Measurements from ENCODE around the gene PRICKLE2.
A peak's percentile ranks its signal among the peaks of the same experiment; 100 is the strongest.

PRICKLE2 gene

GRCh38 chr3:64218746-64219145, 6.5 kb downstream of the PRICKLE2 start:
- DNase-seq (ENCODE audit: low spot score): no peak

DNA sequence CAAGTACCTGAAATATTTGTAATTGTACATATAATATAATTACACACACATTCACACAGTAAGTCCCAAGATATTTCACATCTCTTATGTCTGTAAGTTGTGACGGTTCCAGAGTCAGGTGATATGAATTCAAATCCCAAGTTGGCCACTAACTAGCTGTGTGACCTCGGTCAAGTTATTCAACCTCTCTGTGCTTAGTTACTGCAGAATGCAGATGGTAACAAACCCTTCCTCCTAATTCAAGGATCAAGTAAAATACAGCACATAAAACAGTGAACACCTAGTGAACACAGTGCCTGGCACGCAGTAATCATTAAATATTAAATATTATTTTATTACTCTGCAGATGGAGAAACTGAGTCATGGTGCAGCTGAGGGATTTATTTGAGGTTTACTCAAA, 6.9 kb downstream of the PRICKLE2 start:
- DNase-seq (ENCODE audit: low spot score): no peak

GRCh38 chr3:64216274-64217147, 8.8 kb downstream of the PRICKLE2 start:
- DNase-seq (ENCODE audit: low spot score): no peak

- DNase-seq (ENCODE audit: low spot score): no peak
Measured at GRCh38 chr3:64215559-64215958, 9.7 kb downstream of the PRICKLE2 start.

GRCh38 chr3:64215103-64215502, 10.2 kb downstream of the PRICKLE2 start:
- DNase-seq (ENCODE audit: low spot score): no peak

GRCh38 chr3:64214381-64215018, 10.8 kb downstream of the PRICKLE2 start:
- peak; percentile 31 for DNase-seq (ENCODE audit: low spot score)

- peak; percentile 71 for DNase-seq (ENCODE audit: low spot score)
Measured at GRCh38 chr3:64213962-64214379, 11.3 kb downstream of the PRICKLE2 start.

DNA sequence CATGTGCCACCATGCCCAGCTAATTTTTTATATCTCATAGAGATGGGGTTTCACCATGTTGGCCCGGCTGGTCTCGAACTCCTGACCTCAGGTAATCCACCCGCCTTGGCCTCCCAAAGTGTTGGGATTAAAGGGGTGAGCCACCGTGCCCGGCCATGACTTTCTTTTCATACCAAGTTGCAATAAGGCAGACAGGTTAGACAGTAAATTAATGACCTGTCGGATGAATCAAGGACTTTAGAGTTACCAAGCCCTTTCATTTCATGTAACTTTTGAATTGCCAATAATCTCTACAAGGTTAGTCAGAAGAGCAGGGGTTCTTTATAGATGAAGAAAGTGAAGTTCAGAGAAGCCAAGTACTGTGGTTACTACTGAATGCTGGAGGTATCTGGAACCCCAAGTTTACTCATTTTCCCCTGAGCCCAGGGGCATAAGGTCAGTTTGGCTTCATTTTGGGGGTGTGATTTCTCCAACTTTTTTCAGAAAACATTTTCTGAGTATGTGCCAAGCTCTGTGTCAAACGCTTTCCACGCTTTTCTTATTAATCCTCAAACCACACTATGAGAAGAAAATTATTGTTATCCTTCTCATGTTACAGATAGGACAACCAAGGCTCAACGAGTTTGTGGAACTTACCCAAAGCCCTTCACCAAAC, 11.9 kb downstream of the PRICKLE2 start:
- no peak for DNase-seq (ENCODE audit: low spot score)

GRCh38 chr3:64209866-64210621, 15.2 kb downstream of the PRICKLE2 start:
- peak; percentile 74 for DNase-seq (ENCODE audit: low spot score)

- DNase-seq (ENCODE audit: low spot score): peak; percentile 48
Measured at GRCh38 chr3:64207289-64208080, 17.8 kb downstream of the PRICKLE2 start.

- no peak for DNase-seq (ENCODE audit: low spot score)
Measured at GRCh38 chr3:64203969-64204908, 21.0 kb downstream of the PRICKLE2 start.

DNA sequence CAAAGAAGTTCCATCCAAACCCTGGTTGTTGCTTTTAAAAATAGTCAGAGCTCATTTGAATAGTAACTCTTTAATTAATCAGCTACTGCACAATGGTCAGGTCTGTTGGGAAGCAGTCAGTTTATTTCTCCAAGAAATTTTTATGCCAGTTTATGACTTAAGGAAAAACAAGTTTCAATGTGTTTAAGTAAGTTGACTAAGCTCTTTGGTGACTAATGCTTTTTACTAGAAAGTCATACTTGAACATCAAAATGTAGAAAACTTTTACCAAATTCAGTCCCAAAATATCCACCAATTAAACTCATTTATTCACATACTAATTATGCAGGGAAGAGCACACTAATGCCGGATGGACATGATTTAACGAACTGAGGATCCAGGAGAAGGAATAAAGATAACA, 22.1 kb downstream of the PRICKLE2 start:
- DNase-seq (ENCODE audit: low spot score): no peak

DNA sequence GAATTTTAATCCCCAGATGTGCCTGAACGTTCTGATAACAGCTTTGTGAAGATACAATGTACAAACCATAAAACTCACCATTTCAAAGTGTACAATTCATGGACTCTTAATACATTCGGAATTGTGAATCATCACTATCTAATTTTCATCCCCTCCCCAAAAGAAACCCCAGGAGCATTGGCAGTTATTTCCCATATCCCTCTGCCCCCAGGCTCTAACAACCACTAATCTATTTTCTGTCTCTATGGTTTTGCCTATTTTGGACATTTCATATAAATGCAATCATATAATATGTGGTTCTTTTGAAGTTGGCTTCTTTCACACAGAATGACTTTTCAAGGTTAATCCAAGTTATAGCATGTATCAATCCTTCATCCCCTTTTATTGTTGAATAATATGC, 25.3 kb downstream of the PRICKLE2 start:
- DNase-seq (ENCODE audit: low spot score): no peak

GRCh38 chr3:64196236-64196929, 28.9 kb downstream of the PRICKLE2 start:
- no peak for DNase-seq (ENCODE audit: low spot score)

- DNase-seq (ENCODE audit: low spot score): no peak
Measured at GRCh38 chr3:64195789-64196188, 29.5 kb downstream of the PRICKLE2 start.

- DNase-seq (ENCODE audit: low spot score): no peak
Measured at GRCh38 chr3:64191822-64192221, 33.4 kb downstream of the PRICKLE2 start.

DNA sequence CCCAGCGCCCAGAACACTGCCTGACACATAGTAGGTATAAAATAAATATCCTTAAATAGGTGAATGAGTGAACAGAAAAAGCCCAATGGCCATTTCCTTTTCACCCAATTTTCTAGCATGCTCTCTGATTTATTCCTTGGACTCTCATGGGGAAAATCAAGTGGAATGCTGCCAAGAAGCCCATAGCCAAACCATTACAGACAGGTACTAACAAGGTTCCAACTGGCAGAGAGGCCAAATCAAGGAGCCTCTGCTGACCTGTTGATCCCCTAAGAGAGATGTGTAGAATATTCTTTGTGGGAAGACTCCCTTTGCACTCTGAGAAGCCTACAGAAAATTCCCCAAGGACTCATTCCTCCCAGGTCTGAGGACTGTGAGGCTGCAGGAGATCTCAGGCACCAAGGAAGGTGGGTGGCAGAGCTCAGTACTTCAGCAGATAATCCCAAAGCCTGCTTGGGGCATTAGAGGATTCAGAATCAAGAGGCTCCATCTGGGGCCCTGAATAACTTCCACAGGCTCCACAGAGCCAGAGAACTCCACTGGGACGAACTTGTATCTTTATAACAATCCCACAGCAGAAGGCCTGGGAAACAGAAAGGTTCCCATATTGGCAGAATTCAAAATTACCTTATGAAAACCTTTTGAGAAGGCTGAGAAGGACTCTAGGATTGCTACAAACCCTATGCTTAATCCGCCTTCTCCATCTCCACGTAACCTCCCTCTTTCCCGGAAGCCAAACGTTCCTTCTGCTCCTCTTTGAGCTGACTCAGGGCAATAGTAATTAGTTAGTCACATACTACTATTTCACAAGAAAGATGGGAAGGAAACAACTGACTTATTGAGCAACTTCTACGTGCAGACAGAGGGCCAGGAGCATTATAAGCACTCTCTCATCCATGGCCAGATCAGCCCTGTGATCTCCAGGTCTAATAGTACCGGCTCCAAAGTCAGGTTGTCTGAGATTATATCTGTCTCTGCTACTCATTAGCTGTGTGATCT, 34.5 kb downstream of the PRICKLE2 start:
- DNase-seq (ENCODE audit: low spot score): peak; percentile 86
